IMR-90 (cell line): ENCODE data around the gene HSPA1L. TPM values are rescaled to one million over a fixed set of nuclear protein-coding genes. Genes with fewer than 3 reads are reported as not detected.

Source experiments
- ATAC-seq: fragments of 200-7000 bp; cut with Tn5 transposase; 2 replicates; pipeline ENCODE4 v1.9.1; 2020; ENCODE audit warnings: low read depth, mild to moderate bottlenecking, moderate library complexity
- BruUV-seq: library from RNA; stranded (reverse); fragments of 400-500 nt; replicated peaks from 2 replicates; lab custom pipeline; 2021; lab: Mats Ljungman, UMichigan
- CTCF ChIA-PET: fragments of 300-600 bp; formaldehyde crosslinking; extraction: SDS; loops from one replicate; lab custom pipeline; 2021; ENCODE audit warnings: antibody characterized with exemption; lab: Yijun Ruan, JAX
- POLR2A ChIA-PET: fragments of 300-600 bp; sonication (Branson Sonifier 250); formaldehyde crosslinking; loops from one replicate; lab custom pipeline; 2022; ENCODE audit warnings: antibody characterized with exemption; ENCODE audit not compliant: unreplicated experiment; lab: Charles Lee
- DNase-seq: peaks from one replicate; pipeline ENCODE4 v3.0.0; 2013
- H2AFZ ChIP-seq: replicated peaks from 2 replicates; pipeline ENCODE3; 2013; ENCODE audit warnings: low read length, mild to moderate bottlenecking; ENCODE audit not compliant: poor library complexity
- H2AK5ac ChIP-seq: 2 replicates; pipeline ENCODE4 v1.6.1; 2013; ENCODE audit warnings: low read depth, low read length, inconsistent platforms
- H2AK9ac ChIP-seq: replicated peaks from 2 replicates; pipeline ENCODE3; 2013; ENCODE audit warnings: mild to moderate bottlenecking, low read depth, low read length, moderate library complexity; ENCODE audit not compliant: poor library complexity
- H2BK120ac ChIP-seq: 2 replicates; pipeline ENCODE4 v1.6.1; 2013; ENCODE audit warnings: low read depth, low read length, inconsistent platforms
- H2BK15ac ChIP-seq: 3 replicates; pipeline ENCODE4 v1.6.1; 2013; ENCODE audit warnings: low read depth, low read length, inconsistent platforms
- H2BK20ac ChIP-seq: 2 replicates; pipeline ENCODE4 v1.6.1; 2013; ENCODE audit warnings: low read depth, mild to moderate bottlenecking, inconsistent platforms, low read length, moderate library complexity
- H2BK5ac ChIP-seq: 2 replicates; pipeline ENCODE4 v1.6.1; 2013; ENCODE audit warnings: mild to moderate bottlenecking, low read depth, low read length, inconsistent platforms; ENCODE audit not compliant: poor library complexity, severe bottlenecking
- H3K14ac ChIP-seq: replicated peaks from 2 replicates; pipeline ENCODE4 v1.6.1; 2013; ENCODE audit warnings: low read depth, low read length, inconsistent platforms
- H3K18ac ChIP-seq: 2 replicates; pipeline ENCODE4 v1.6.1; 2013; ENCODE audit warnings: low read depth, low read length, control low read depth
- H3K23ac ChIP-seq: 2 replicates; pipeline ENCODE4 v1.6.1; 2013; ENCODE audit warnings: low read depth, low read length, inconsistent platforms
- H3K27ac ChIP-seq: 2 replicates; pipeline ENCODE4 v1.5.1; 2013; ENCODE audit warnings: mild to moderate bottlenecking, control low read depth, low read length; ENCODE audit not compliant: insufficient read depth
- H3K27me3 ChIP-seq: 2 replicates; pipeline ENCODE4 v1.6.1; 2013; ENCODE audit warnings: low read length; ENCODE audit not compliant: control insufficient read depth, insufficient read depth
- H3K36me3 ChIP-seq: 2 replicates; pipeline ENCODE4 v1.6.1; 2013; ENCODE audit warnings: low read length, mixed read lengths; ENCODE audit not compliant: control insufficient read depth, insufficient read depth
- H3K4ac ChIP-seq: 2 replicates; pipeline ENCODE4 v1.6.1; 2013; ENCODE audit warnings: low read depth, low read length, inconsistent platforms
- H3K4me1 ChIP-seq: 2 replicates; pipeline ENCODE4 v1.6.1; 2013; ENCODE audit warnings: low read length, mixed read lengths; ENCODE audit not compliant: control insufficient read depth, insufficient read depth
- H3K4me2 ChIP-seq: 2 replicates; pipeline ENCODE4 v1.6.1; 2013; ENCODE audit warnings: low read depth, mild to moderate bottlenecking, control low read depth, low read length, moderate library complexity
- H3K4me3 ChIP-seq: 2 replicates; pipeline ENCODE4 v1.5.1; 2013; ENCODE audit warnings: low read depth, mild to moderate bottlenecking, control low read depth, low read length, moderate library complexity; ENCODE audit not compliant: insufficient read depth
- H3K56ac ChIP-seq: 2 replicates; pipeline ENCODE4 v1.6.1; 2013; ENCODE audit warnings: low read length, inconsistent platforms; ENCODE audit not compliant: insufficient read depth; ENCODE audit errors: extremely low read depth
- H3K79me1 ChIP-seq, 2 experiments: 2 replicates each; pipeline ENCODE4 v1.6.1; 2013; ENCODE audit warnings: low read length in 2 of 2, inconsistent platforms in 1 of 2, low read depth in 1 of 2
- H3K9ac ChIP-seq: 2 replicates; pipeline ENCODE4 v1.6.1; 2013; ENCODE audit warnings: low read depth, low read length, control low read depth
- H3K9me1 ChIP-seq: 2 replicates; pipeline ENCODE4 v1.6.1; 2013; ENCODE audit warnings: low read length, inconsistent platforms; ENCODE audit not compliant: insufficient read depth
- H3K9me3 ChIP-seq: 2 replicates; pipeline ENCODE4 v1.6.1; 2013; ENCODE audit warnings: low read length; ENCODE audit not compliant: control insufficient read depth, insufficient read depth
- H4K20me1 ChIP-seq: 2 replicates; pipeline ENCODE4 v1.6.1; 2013; ENCODE audit warnings: low read length, inconsistent platforms; ENCODE audit not compliant: insufficient read depth
- H4K5ac ChIP-seq: 2 replicates; pipeline ENCODE4 v1.6.1; 2013; ENCODE audit warnings: mild to moderate bottlenecking, low read depth, low read length, control low read depth
- H4K8ac ChIP-seq, 2 experiments: 2 replicates each; pipeline ENCODE4 v1.6.1; 2013; ENCODE audit warnings: low read depth in 2 of 2, low read length in 2 of 2, control low read depth in 1 of 2, inconsistent platforms in 1 of 2
- H4K91ac ChIP-seq: 2 replicates; pipeline ENCODE4 v1.6.1; 2013; ENCODE audit warnings: low read depth, low read length, inconsistent platforms; ENCODE audit not compliant: insufficient read depth
- BHLHE40 ChIP-seq: fragments of 150-350 bp; IDR thresholded peaks from 2 replicates; pipeline ENCODE4 v1.6.1; 2016; ENCODE audit warnings: mild to moderate bottlenecking, low read depth, low read length
- MAFK ChIP-seq: IDR thresholded peaks from 2 replicates; pipeline ENCODE4 v1.6.1; 2012; ENCODE audit warnings: low read depth, low read length, improper control_type of control experiment
- SMC3 ChIP-seq: fragments of 150-350 bp; IDR thresholded peaks from 2 replicates; pipeline ENCODE4 v1.6.1; 2016; ENCODE audit warnings: low read depth, mild to moderate bottlenecking, antibody characterized with exemption, low read length, moderate library complexity
- WGBS, 2 experiments: methylation state at CpG; one replicate each; pipeline versions ENCODE4 v1.1.5 to v1.1.7; 2013; ENCODE audit warnings: missing lambda C conversion rate in 2 of 2; ENCODE audit not compliant: insufficient read length in 1 of 2; ENCODE audit errors: extremely low coverage in 2 of 2; 5-methylcytosine and 5-hydroxymethylcytosine counted together
- dilution Hi-C: fragments of 300-500 bp; cut with HindIII; formaldehyde crosslinking; loops from one replicate; pipeline ENCODE4 v1.14.3; 2018; ENCODE audit warnings: low sequenced_read_pairs; ENCODE audit not compliant: unreplicated experiment
- in situ Hi-C: fragments of 300-500 bp; cut with MboI; formaldehyde crosslinking; loops from 3 replicates; pipeline ENCODE4 v1.14.3; 2019; ENCODE audit warnings: low sequenced_read_pairs, inconsistent platforms, mixed read lengths
- intact Hi-C: fragments of 100-400 bp; cut with micrococcal nuclease; formaldehyde crosslinking; loops from 2 replicates; pipeline ENCODE4 v1.10.0; 2022
- polyA plus RNA-seq, 3 experiments: library from polyadenylated mRNA; depleted of rRNA; stranded (reverse); fragments of >200 nt; gene quantifications; 2 replicates each; pipeline ENCODE4 v1.2.3, GENCODE V29; 2012; ENCODE audit warnings: low replicate concordance in 1 of 3
- total RNA-seq: library from RNA; depleted of rRNA; stranded (reverse); fragments of >200 nt; gene quantifications from 2 replicates; pipeline ENCODE4 v1.2.3, GENCODE V29; 2012

HSPA1L gene
- total and polyA plus RNA-seq, 2 of the 4 experiments (the other 2 are of a cell fraction): 0.97 to 1.3 TPM

DNA sequence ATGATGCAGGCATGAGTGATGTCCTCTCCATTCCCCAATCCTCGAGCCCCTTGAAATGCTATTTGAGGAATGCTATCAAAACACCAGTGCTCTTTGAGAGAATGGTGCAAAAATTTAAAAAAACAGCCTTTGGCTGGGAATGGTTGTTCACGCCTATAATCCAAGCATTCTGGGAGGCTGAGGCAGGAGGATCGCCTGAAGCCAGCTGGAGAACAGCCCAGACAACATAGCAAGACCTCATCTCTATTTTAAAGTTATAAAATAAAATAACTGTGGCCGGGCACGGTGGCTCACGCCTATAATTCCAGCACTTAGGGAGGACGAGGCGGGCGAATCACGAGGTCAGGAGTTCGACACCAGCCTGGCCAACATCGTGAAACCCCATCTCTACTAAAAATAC, 15.3 kb downstream of the HSPA1L start:
- Histone ChIP-seq H3K4me2 (no peak overlapping the region), H2BK20ac (no peak overlapping the region), H2AK9ac (no peak overlapping the region), H4K5ac (no peak overlapping the region), H3K27ac (no peak overlapping the region), H3K4me1 (no peaks in the 10 kb centered on the region), H4K8ac (no peak overlapping the region), H3K79me1 (peaks cover 5 to 25% of the 10 kb centered on the region in 2 experiments; a peak in 3 of 4 replicates), H3K4ac (no peak overlapping the region), H3K9ac (no peak overlapping the region), H3K56ac (no peak overlapping the region), H3K18ac (no peak overlapping the region), H3K9me1 (no peaks in the 10 kb centered on the region), H3K4me3 (no peak overlapping the region), H4K91ac (no peak overlapping the region), H3K9me3 (no peaks in the 10 kb centered on the region), H4K20me1 (no peaks in the 10 kb centered on the region), H3K23ac (no peak overlapping the region), H2BK15ac (no peak overlapping the region), H3K36me3 (peaks cover 4% of the 10 kb centered on the region; the same call in 1 of the 2 replicates), H2AFZ (no peak overlapping the region), H2BK5ac (no peak overlapping the region), H2AK5ac (no peak overlapping the region), H3K27me3 (no peaks in the 10 kb centered on the region), H2BK120ac (no peak overlapping the region), H3K14ac (no peak overlapping the region)
- DNase-seq (no peak), ATAC-seq (no peak)
- in situ Hi-C loops (no loop called here), dilution Hi-C loops (no loop called here), intact Hi-C loops (no loop called here)
- TF ChIP-seq MAFK: no peak
- TF ChIP-seq BHLHE40: no peak
- no peak for TF ChIP-seq SMC3
- POLR2A ChIA-PET: interaction anchor here (0.7 kb wide), 1 partner anchor 96 kb away, joined by 11 read pairs; the partner anchor contains the start of gene ABHD16A
- WGBS, 2 experiments: 50% methylated on average over 2 of the region's 12 CpGs; no CpG with 5 or more reads in 1 of the 2 experiments
- CTCF ChIA-PET: no interaction called here
- no TSS peak for BruUV-seq
